ENCODE measurements around the gene GPR153.
"Not testable (repeated sequence)": the region's sequence is repeated elsewhere in the genome, so short reads cannot be mapped to it uniquely, and the experiment has no call there.

DNA sequence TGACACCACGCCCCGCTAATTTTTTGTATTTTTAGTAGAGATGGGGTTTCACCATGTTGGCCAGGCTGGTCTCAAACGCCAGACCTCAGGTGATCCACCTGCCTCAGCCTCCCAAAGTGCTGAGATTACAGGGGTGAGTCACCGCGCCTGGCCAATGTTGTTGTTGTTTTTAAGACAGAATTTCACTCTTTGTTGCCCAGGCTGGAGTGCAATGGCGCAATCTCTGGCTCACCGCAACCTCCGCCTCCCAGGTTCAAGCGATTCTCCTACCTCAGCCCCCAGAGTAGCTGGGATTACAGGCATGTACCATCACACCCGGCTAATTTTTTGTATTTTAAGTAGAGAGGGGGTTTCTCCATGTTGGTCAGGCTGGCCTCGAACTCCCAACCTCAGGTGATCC, 41.3 kb downstream of the GPR153 start:
- TF ChIP-seq EZH2 (IDR thresholded peaks at IDR 0.05; ENCODE audit: low read length, unreplicated experiment), result not testable (repeated sequence)
- TF ChIP-seq, protein P1, sequence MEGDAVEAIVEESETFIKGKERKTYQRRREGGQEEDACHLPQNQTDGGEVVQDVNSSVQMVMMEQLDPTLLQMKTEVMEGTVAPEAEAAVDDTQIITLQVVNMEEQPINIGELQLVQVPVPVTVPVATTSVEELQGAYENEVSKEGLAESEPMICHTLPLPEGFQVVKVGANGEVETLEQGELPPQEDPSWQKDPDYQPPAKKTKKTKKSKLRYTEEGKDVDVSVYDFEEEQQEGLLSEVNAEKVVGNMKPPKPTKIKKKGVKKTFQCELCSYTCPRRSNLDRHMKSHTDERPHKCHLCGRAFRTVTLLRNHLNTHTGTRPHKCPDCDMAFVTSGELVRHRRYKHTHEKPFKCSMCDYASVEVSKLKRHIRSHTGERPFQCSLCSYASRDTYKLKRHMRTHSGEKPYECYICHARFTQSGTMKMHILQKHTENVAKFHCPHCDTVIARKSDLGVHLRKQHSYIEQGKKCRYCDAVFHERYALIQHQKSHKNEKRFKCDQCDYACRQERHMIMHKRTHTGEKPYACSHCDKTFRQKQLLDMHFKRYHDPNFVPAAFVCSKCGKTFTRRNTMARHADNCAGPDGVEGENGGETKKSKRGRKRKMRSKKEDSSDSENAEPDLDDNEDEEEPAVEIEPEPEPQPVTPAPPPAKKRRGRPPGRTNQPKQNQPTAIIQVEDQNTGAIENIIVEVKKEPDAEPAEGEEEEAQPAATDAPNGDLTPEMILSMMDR (conservative IDR thresholded peaks at IDR 0.05; ENCODE audit: low read depth, low read length), result not testable (repeated sequence)
